LHCN-M2 (cell line): ENCODE data around the gene TICAM1. TPM values are rescaled to one million over a fixed set of nuclear protein-coding genes. Genes with fewer than 3 reads are reported as not detected.
"Not testable (repeated sequence)": the region's sequence is repeated elsewhere in the genome, so short reads cannot be mapped to it uniquely, and the experiment has no call there.

Experiments
- DNase-seq: peaks from one replicate; pipeline ENCODE4 v3.0.0-alpha.2; 2012; ENCODE audit warnings: low read depth
- polyA plus RNA-seq: library from polyadenylated mRNA; unstranded; fragments of >200 nt; gene quantifications from one replicate; pipeline ENCODE4 v1.2.1, GENCODE V29; 2012; ENCODE audit warnings: missing spikeins
- total RNA-seq: library from RNA; depleted of rRNA; stranded (reverse); fragments of >200 nt; gene quantifications from 2 replicates; pipeline ENCODE4 v1.2.3, GENCODE V29; 2014; rRNA removed

Gene TICAM1
- total RNA-seq = 2.9 and 3.5 TPM in 2 replicates
- 12.7 TPM for polyA plus RNA-seq

GRCh38 chr19:4831304-4831978 is at the start of gene TICAM1:
TICAM1 (minus strand) TSS chr19:4831712; CDS start chr19:4818377, 13,335 bp downstream.
- DNase-seq = peak; percentile 30

GRCh38 chr19:4879041-4879440 is 47.5 kb upstream of the TICAM1 start:
- DNase-seq = no peak

GRCh38 chr19:4878491-4878968 is 47.0 kb upstream of the TICAM1 start:
- DNase-seq = peak; percentile 76

- DNase-seq = peak; percentile 92
These were observed 46.4 kb upstream of the TICAM1 start for GRCh38 chr19:4877753-4878490.

- no peak for DNase-seq
These were observed 42.4 kb upstream of the TICAM1 start for GRCh38 chr19:4873930-4874329.

- DNase-seq = no peak
These were observed 40.2 kb upstream of the TICAM1 start for GRCh38 chr19:4871711-4872110.

GRCh38 chr19:4870025-4870700 is 38.7 kb upstream of the TICAM1 start:
- DNase-seq = peak; percentile 97

- DNase-seq = no peak
These were observed 36.8 kb upstream of the TICAM1 start for GRCh38 chr19:4868286-4868834.

- peak; percentile 91 for DNase-seq
These were observed 36.2 kb upstream of the TICAM1 start, which contains the start of gene PLIN3 for GRCh38 chr19:4867534-4868285. PLIN3 (minus strand) TSS chr19:4867667; CDS start chr19:4861394, 6,273 bp downstream.

- peak; percentile 58 for DNase-seq
These were observed 35.3 kb upstream of the TICAM1 start for GRCh38 chr19:4866595-4867424.

- no peak for DNase-seq
These were observed 29.6 kb upstream of the TICAM1 start for GRCh38 chr19:4861147-4861546.

GRCh38 chr19:4859697-4860096 is 28.2 kb upstream of the TICAM1 start:
- no peak for DNase-seq

GRCh38 chr19:4856468-4856867 is 25.0 kb upstream of the TICAM1 start:
- DNase-seq = not testable (repeated sequence)

- not testable (repeated sequence) for DNase-seq
These were observed 22.0 kb upstream of the TICAM1 start for GRCh38 chr19:4853506-4853905.

GRCh38 chr19:4852484-4852883 is 21.0 kb upstream of the TICAM1 start:
- no peak for DNase-seq

- peak; percentile 43 for DNase-seq
These were observed 20.2 kb upstream of the TICAM1 start for GRCh38 chr19:4851551-4852290.

- no peak for DNase-seq
These were observed 17.5 kb upstream of the TICAM1 start for GRCh38 chr19:4849019-4849418.

GRCh38 chr19:4847190-4847973 is 15.9 kb upstream of the TICAM1 start:
- DNase-seq = peak; percentile 60

GRCh38 chr19:4845975-4846374 is 14.5 kb upstream of the TICAM1 start:
- DNase-seq = peak; percentile 69
